HCT116 (cell line): ENCODE measurements around the gene PI4KA. TPM values are rescaled to one million over a fixed set of nuclear protein-coding genes. Genes with fewer than 3 reads are reported as not detected.

Experiments
- ATAC-seq: fragments of 200-7000 bp; cut with Tn5 transposase; 2 replicates; pipeline ENCODE4 v1.9.1; 2020; ENCODE audit warnings: mild to moderate bottlenecking, moderate library complexity
- BruUV-seq: library from RNA; stranded (reverse); fragments of 400-500 nt; replicated peaks from 2 replicates; lab custom pipeline; 2021; lab: Mats Ljungman, UMichigan
- CTCF ChIA-PET: fragments of 300-600 bp; sonication (Branson Sonifier 250); formaldehyde crosslinking; loops from one replicate; lab custom pipeline; 2021; ENCODE audit warnings: antibody characterized with exemption; lab: Charles Lee
- POLR2A ChIA-PET: fragments of 300-600, 350-600 bp; sonication (Branson Sonifier 250); formaldehyde crosslinking; loops from one replicate; lab custom pipeline; 2021; ENCODE audit warnings: antibody characterized with exemption; lab: Charles Lee
- RAD21 ChIA-PET, 2 experiments: fragments of 300-600 bp; sonication (Branson Sonifier 250); formaldehyde crosslinking; loops; one replicate each; lab custom pipeline; 2023; ENCODE audit warnings: low total read pairs in 2 of 2; ENCODE audit not compliant: uncharacterized antibody in 2 of 2, unreplicated experiment in 2 of 2, low non-redundant PET in 1 of 2; lab: Charles Lee
- DNase-seq: peaks from one replicate; pipeline ENCODE4 v3.0.0-alpha.2; 2010; ENCODE audit warnings: low read depth, low spot score
- H2AFZ ChIP-seq: fragments of 200-600 bp; shearing (Covaris generic), sonication (generic); 2 replicates; pipeline ENCODE4 v1.6.1; 2017; ENCODE audit warnings: low read depth, mixed run types, mixed read lengths, antibody characterized with exemption, low read length; ENCODE audit not compliant: poor library complexity, severe bottlenecking
- H3K27ac ChIP-seq: 2 replicates; pipeline ENCODE4 v1.5.1; 2012; ENCODE audit warnings: low read depth, low read length
- H3K27me3 ChIP-seq: fragments of 200-600 bp; sonication (generic); 2 replicates; pipeline ENCODE4 v1.6.1; 2016; ENCODE audit warnings: mixed run types, low read length, mixed read lengths; ENCODE audit not compliant: insufficient read depth
- H3K36me3 ChIP-seq, 2 experiments: fragments of 200-500 bp in 1 of 2; fragments of 200-600 bp in 1 of 2; sonication (Bioruptor generic) in 1 of 2; sonication (generic) in 1 of 2; 2 replicates each; pipeline versions ENCODE4 v1.5.1 to v1.6.1; 2014 to 2016; ENCODE audit warnings: low read length in 2 of 2, inconsistent platforms in 1 of 2, mixed read lengths in 1 of 2, mixed run types in 1 of 2; ENCODE audit not compliant: insufficient read depth in 2 of 2, control insufficient read depth in 1 of 2
- H3K4me1 ChIP-seq, 2 experiments: fragments of 200-600 bp in 1 of 2; sonication (generic) in 1 of 2; 2 replicates each; pipeline versions ENCODE4 v1.5.1 to v1.6.1; 2012 to 2017; ENCODE audit warnings: low read length in 2 of 2, inconsistent platforms in 1 of 2, mild to moderate bottlenecking in 1 of 2, mixed read lengths in 1 of 2, mixed run types in 1 of 2, moderate library complexity in 1 of 2; ENCODE audit not compliant: insufficient read depth in 2 of 2, control insufficient read depth in 1 of 2
- H3K4me2 ChIP-seq: fragments of 200-600 bp; sonication (generic); 2 replicates; pipeline ENCODE4 v1.6.1; 2017; ENCODE audit warnings: mixed run types, low read length, mixed read lengths
- H3K4me3 ChIP-seq, 2 experiments: fragments of 200-600 bp in 1 of 2; sonication (generic) in 1 of 2; replicated peaks in 1 of 2; 2 replicates each; pipeline ENCODE4 v1.5.1; 2011 to 2016; ENCODE audit warnings: low read length in 2 of 2, control low read depth in 1 of 2, low read depth in 1 of 2, mild to moderate bottlenecking in 1 of 2, mixed read lengths in 1 of 2, mixed run types in 1 of 2
- H3K79me2 ChIP-seq: fragments of 200-600 bp; sonication (generic); 2 replicates; pipeline ENCODE4 v1.6.1; 2017; ENCODE audit warnings: mild to moderate bottlenecking, mixed run types, low read length, moderate library complexity, mixed read lengths; ENCODE audit not compliant: insufficient read depth
- H3K9ac ChIP-seq: fragments of 200-600 bp; sonication (generic); 2 replicates; pipeline ENCODE4 v1.6.1; 2016; ENCODE audit warnings: low read length, mixed read lengths
- H3K9me2 ChIP-seq: fragments of 200-600 bp; sonication (generic), shearing (Covaris generic); 2 replicates; pipeline ENCODE4 v1.6.1; 2017; ENCODE audit warnings: mixed run types, mild to moderate bottlenecking, moderate library complexity; ENCODE audit not compliant: insufficient read depth
- H3K9me3 ChIP-seq, 2 experiments: fragments of 200-500 bp in 1 of 2; fragments of 200-600 bp in 1 of 2; sonication (Bioruptor generic) in 1 of 2; sonication (generic) in 1 of 2; 2 replicates each; pipeline ENCODE4 v1.6.1; 2014 to 2017; ENCODE audit warnings: low read length in 2 of 2, mixed read lengths in 2 of 2, inconsistent platforms in 1 of 2, low read depth in 1 of 2, mild to moderate bottlenecking in 1 of 2, mixed run types in 1 of 2, moderate library complexity in 1 of 2; ENCODE audit not compliant: control insufficient read depth in 1 of 2, insufficient read depth in 1 of 2
- H4K20me1 ChIP-seq: fragments of 200-600 bp; sonication (generic), shearing (Covaris generic); 2 replicates; pipeline ENCODE4 v1.6.1; 2017; ENCODE audit warnings: mixed run types, mild to moderate bottlenecking, moderate library complexity; ENCODE audit not compliant: insufficient read depth
- CBX3 ChIP-seq: IDR thresholded peaks from 2 replicates; pipeline ENCODE4 v1.6.1; 2012; ENCODE audit warnings: low read depth
- CTCF ChIP-seq, 3 experiments: fragments of 200-600 bp in 1 of 3; sonication (generic) in 1 of 3; IDR thresholded peaks in 2 of 3; conservative IDR thresholded peaks in 1 of 3; 2 replicates each; pipeline ENCODE4 v1.5.1; 2012 to 2017; ENCODE audit warnings: low read depth in 2 of 3, low read length in 2 of 3, antibody characterized with exemption in 1 of 3, borderline replicate concordance in 1 of 3, control low read depth in 1 of 3, mild to moderate bottlenecking in 1 of 3, mixed read lengths in 1 of 3, mixed run types in 1 of 3, moderate library complexity in 1 of 3; ENCODE audit not compliant: insufficient read depth in 1 of 3
- EGR1 ChIP-seq: IDR thresholded peaks from 2 replicates; pipeline ENCODE4 v1.6.1; 2012; ENCODE audit warnings: low read depth
- ELF1 ChIP-seq: IDR thresholded peaks from 2 replicates; pipeline ENCODE4 v1.6.1; 2012; ENCODE audit warnings: low read depth, borderline replicate concordance
- EZH2 ChIP-seq: fragments of 200-600 bp; sonication (generic); IDR thresholded peaks from 2 replicates; pipeline ENCODE4 v1.6.1; 2017; ENCODE audit warnings: antibody characterized with exemption, mixed run types
- EZH2phosphoT487 ChIP-seq: fragments of 200-600 bp; IDR thresholded peaks from 2 replicates; pipeline ENCODE4 v1.6.1; 2018; ENCODE audit warnings: antibody characterized with exemption, borderline replicate concordance
- POLR2A ChIP-seq: IDR thresholded peaks from 2 replicates; pipeline ENCODE4 v1.7.0; 2011; ENCODE audit warnings: borderline replicate concordance; ENCODE audit not compliant: insufficient read depth, insufficient read length; ENCODE audit errors: extremely low read depth
- POLR2AphosphoS5 ChIP-seq: IDR thresholded peaks from 2 replicates; pipeline ENCODE4 v1.6.1; 2011; ENCODE audit warnings: mild to moderate bottlenecking, low read depth, low read length, moderate library complexity
- ZFX ChIP-seq: fragments of 450-650 bp; IDR thresholded peaks from 2 replicates; pipeline ENCODE4 v1.6.1; 2017
- ZNF274 ChIP-seq: fragments of 200-500 bp; sonication (Bioruptor generic); IDR thresholded peaks from 2 replicates; pipeline ENCODE4 v1.6.1; 2014; ENCODE audit warnings: mild to moderate bottlenecking, low read depth, low read length, inconsistent platforms
- intact Hi-C: fragments of 100-400 bp; cut with micrococcal nuclease; formaldehyde crosslinking; loops from 2 replicates; pipeline ENCODE4 v1.10.0; 2022
- total RNA-seq: library from RNA; stranded (reverse); gene quantifications from one replicate; pipeline ENCODE4 v1.2.1, GENCODE V29; 2021; ENCODE audit not compliant: unreplicated experiment
- TF ChIP-seq, protein P1 (sequence below): IDR thresholded peaks from 2 replicates; pipeline ENCODE4 v1.6.1; 2012; ENCODE audit warnings: low read depth

The PI4KA gene
- total RNA-seq, 1 experiment from 2014 or later, result 59.6 TPM

GRCh38 chr22:20810645-20811044, 48.0 kb downstream of the PI4KA start:
- Histone ChIP-seq H4K20me1 (no peaks in the 10 kb centered on the region), H3K9ac (no peak overlapping the region), H3K9me3 (no peaks in the 10 kb centered on the region), H2AFZ (no peak overlapping the region), H3K4me2 (no peak overlapping the region), H3K79me2 (no peaks in the 10 kb centered on the region), H3K9me2 (no peaks in the 10 kb centered on the region), H3K4me3 (no peak overlapping the region), H3K4me1 (peaks cover 10 to 23% of the 10 kb centered on the region in 2 experiments)
- intact Hi-C loops, result no loop called here
- DNase-seq (no peak), ATAC-seq (no peak)
- ChIA-PET RAD21 (no interaction called here), POLR2A (no interaction called here)
- TF ChIP-seq, protein P1, sequence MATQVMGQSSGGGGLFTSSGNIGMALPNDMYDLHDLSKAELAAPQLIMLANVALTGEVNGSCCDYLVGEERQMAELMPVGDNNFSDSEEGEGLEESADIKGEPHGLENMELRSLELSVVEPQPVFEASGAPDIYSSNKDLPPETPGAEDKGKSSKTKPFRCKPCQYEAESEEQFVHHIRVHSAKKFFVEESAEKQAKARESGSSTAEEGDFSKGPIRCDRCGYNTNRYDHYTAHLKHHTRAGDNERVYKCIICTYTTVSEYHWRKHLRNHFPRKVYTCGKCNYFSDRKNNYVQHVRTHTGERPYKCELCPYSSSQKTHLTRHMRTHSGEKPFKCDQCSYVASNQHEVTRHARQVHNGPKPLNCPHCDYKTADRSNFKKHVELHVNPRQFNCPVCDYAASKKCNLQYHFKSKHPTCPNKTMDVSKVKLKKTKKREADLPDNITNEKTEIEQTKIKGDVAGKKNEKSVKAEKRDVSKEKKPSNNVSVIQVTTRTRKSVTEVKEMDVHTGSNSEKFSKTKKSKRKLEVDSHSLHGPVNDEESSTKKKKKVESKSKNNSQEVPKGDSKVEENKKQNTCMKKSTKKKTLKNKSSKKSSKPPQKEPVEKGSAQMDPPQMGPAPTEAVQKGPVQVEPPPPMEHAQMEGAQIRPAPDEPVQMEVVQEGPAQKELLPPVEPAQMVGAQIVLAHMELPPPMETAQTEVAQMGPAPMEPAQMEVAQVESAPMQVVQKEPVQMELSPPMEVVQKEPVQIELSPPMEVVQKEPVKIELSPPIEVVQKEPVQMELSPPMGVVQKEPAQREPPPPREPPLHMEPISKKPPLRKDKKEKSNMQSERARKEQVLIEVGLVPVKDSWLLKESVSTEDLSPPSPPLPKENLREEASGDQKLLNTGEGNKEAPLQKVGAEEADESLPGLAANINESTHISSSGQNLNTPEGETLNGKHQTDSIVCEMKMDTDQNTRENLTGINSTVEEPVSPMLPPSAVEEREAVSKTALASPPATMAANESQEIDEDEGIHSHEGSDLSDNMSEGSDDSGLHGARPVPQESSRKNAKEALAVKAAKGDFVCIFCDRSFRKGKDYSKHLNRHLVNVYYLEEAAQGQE, result no peak
- TF ChIP-seq EZH2phosphoT487 (no peak), EZH2 (no peak), CBX3 (no peak), EGR1 (no peak), POLR2AphosphoS5 (no peak), ELF1 (no peak), POLR2A (no peak), CTCF (IDR thresholded peaks at IDR 0.05 in 2 of 3, conservative IDR thresholded peaks at IDR 0.05 in 1 of 3; ENCODE audit: borderline replicate concordance in 1 of 3, insufficient read depth in 1 of 3, low read depth in 2 of 3, low read length in 2 of 3) (no peak), ZFX (no peak), ZNF274 (no peak)
- TF ChIP-seq, all 23 proteins: peak for 0
- no peaks in the 10 kb centered on the region for H3K27me3 ChIP-seq
- CTCF ChIA-PET, result interaction anchor here (1.2 kb wide), 1 partner anchor 17 kb away, joined by 3 read pairs; no protein-coding TSS in a partner anchor
- BruUV-seq, result no TSS peak
- H3K27ac ChIP-seq, result no peak overlapping the region
- peaks cover 6 to 8% of the 10 kb centered on the region in 2 experiments; a peak in 3 of 4 replicates for H3K36me3 ChIP-seq
